Iris pigment epithelial cell (primary cell): ENCODE data around the gene PKP4.

Experiments
- DNase-seq: peaks from one replicate; pipeline ENCODE4 v3.0.0-alpha.2; 2011; ENCODE audit warnings: low read depth

Gene PKP4

GRCh38 chr2:158539176-158540005, 82.6 kb downstream of the PKP4 start:
- peak; percentile 88 for DNase-seq

- DNase-seq: no peak
Measured at GRCh38 chr2:158542577-158542976, 85.8 kb downstream of the PKP4 start.

- no peak for DNase-seq
Measured at GRCh38 chr2:158543957-158544356, 87.2 kb downstream of the PKP4 start.

- no peak for DNase-seq
Measured at GRCh38 chr2:158544998-158545397, 88.2 kb downstream of the PKP4 start.

- DNase-seq: no peak
Measured at GRCh38 chr2:158546412-158547144, 89.8 kb downstream of the PKP4 start.

DNA sequence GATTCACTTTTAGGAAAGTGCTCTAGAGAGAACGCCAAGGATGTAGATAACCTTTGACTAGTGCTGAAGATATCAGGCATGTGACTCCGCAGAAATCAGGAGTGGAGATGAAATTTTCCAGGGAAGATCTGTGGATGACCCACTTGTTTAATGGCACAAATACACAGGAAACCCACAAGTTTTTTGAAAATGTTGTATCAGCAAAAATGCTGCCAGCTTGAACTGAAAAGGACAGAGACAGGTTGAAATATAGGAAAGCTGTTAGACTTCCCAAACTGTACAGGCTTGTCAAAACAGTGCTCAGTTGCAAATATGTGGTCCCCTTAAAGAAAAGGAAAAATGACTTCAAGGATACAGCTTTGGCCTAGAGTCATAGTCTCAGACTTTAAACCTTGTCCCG, 96.5 kb downstream of the PKP4 start:
- no peak for DNase-seq

- DNase-seq: no peak
Measured at GRCh38 chr2:158554996-158555395, 98.2 kb downstream of the PKP4 start.

DNA sequence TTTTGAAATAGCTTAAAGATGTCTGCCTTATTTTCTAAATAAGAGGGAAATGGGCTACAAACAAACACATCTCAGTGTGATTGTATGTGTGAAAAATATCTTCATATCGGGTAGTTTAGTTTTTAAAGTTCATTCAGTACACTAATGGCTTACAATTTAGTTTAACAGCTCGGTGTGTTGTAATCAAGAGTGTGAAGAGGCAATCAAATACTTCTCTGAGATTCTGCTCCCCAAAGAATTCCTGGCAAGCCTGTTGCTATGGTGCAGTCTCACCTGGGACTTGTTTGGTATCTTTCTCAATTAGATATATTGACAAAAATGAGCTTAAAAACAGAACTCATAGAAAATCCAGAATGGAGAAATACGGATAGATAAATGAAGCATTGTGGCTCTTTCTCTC, 99.4 kb downstream of the PKP4 start:
- no peak for DNase-seq

GRCh38 chr2:158557752-158558151, 101.0 kb downstream of the PKP4 start:
- no peak for DNase-seq

DNA sequence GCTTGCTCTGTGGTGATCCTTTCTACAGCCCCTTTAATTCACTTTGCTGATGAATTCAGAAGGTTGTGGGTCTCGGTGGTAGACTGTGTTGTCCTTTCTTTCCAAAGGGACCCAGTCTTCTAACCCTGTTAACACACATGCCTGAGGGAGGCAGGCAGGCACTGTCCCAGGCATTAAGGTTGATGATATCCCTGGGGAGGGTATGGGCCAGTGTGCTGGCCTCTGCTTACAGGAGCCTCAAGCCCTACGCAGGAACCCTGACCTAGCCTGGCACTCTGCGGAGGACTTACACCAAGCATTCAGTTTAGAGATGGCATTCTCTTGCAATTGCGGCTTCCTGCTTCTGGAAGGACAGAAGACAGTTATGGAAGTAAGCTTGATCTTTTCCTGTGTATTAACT, 102.5 kb downstream of the PKP4 start:
- no peak for DNase-seq

GRCh38 chr2:158560259-158560658, 103.5 kb downstream of the PKP4 start:
- DNase-seq: no peak

DNA sequence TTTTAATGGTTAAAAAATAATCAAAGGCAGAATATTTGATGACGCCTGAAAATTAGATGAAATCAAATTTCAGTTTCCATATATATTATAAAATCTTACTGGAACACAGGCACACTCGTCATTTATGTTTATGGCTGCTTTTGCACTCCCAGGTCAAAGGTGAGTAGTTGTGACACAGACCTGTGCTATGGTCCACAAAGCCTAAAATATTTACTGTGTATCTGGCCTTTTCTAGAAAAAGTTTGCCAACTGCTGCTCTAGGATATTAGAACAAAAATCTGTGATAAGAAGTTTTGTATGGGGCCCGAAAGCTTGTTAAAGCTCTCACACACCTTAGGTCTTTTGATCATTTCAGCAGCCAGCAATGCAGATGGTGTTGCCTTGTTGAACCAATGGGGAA, 104.3 kb downstream of the PKP4 start:
- DNase-seq: no peak

GRCh38 chr2:158567208-158567607, 110.5 kb downstream of the PKP4 start:
- DNase-seq: no peak

GRCh38 chr2:158569284-158569683, 112.5 kb downstream of the PKP4 start:
- DNase-seq: no peak

DNA sequence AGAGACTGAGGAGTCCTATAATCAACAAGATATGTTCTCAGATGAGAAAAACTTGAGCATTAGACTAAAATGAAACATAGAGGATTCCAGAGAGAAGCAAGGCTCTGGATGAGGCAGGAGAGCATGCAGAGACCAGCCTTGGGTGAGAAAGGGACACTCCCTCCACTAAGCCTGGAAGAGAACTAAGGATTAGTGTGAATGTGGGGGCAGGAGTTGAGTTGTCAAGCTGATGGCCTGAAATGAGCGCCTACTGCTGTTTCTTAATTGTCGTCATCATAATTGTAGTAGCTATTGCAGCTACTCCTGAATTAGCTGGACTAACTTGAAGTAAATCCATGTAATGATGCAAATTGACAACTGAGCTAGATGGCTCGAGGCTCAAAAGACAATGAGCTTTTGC, 114.1 kb downstream of the PKP4 start:
- no peak for DNase-seq

- DNase-seq: no peak
Measured at GRCh38 chr2:158573739-158574138, 117.0 kb downstream of the PKP4 start.

DNA sequence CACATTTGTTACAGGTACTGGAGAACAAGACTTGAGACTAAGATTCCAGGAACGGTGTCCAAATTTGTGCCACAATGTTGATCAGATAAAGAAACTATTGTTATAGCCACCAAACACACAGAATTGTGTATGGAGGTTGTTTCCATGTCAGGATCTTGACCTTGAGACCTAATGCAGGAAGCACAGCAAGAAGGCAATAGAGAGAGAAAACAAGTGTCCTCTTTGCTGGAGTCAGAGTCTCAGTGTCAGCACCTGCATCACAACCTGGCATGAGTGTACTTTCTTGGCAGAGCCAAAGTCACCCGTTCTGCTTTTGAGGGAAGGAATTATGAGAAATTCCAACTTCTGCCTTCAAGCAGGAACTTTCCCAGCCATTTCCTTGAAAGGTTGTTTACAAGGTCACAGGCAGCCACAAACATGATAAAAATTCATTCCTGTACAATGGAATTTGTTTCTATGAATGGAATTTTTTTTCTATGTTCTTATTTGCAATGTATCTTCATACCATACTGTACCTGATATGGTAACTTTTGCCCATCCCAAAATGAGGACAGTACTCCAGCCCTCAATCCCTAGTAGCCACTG, 118.4 kb downstream of the PKP4 start:
- peak; percentile 15 for DNase-seq

- no peak for DNase-seq
Measured at GRCh38 chr2:158577141-158577540, 120.4 kb downstream of the PKP4 start.

GRCh38 chr2:158578703-158579330, 122.1 kb downstream of the PKP4 start:
- no peak for DNase-seq

DNA sequence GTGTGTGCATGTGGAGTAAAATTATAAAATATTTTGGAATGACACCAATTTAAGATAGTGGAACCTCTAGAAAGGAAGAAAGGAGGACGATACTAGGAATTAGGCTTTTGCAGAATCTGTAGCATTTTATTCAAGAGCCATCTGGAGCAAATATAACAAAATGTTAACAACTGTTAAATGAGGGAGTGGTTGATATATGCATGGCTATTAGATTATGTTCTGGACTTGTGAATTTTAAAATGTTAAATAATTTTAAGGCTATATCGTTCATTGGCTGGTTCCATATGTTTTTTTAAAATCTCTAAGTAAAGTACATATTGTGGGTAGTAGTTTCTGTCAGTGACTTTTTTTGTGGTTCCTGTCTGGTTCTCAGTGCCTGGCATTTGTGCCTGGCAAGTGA, 123.2 kb downstream of the PKP4 start:
- DNase-seq: no peak

GRCh38 chr2:158580760-158581159, 124.0 kb downstream of the PKP4 start:
- no peak for DNase-seq

DNA sequence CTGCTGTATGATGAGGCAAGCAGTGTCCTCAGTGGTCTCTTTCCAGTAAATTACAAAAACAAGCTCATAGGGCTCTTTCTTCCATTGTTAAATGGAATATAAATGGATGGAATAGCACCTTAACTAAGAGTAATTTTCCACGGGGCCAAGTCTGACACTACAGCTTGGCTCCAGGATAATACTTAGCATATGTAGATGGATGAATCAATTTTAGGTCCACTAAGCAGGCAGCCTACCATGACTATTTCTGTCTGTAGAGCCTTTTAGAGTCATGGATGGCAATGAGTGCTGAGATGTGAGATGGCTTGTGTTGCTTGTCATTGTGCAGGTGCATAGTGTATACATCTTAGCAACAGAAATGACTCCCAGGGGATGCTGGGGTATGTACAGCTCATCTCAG, 125.9 kb downstream of the PKP4 start:
- DNase-seq: no peak

DNA sequence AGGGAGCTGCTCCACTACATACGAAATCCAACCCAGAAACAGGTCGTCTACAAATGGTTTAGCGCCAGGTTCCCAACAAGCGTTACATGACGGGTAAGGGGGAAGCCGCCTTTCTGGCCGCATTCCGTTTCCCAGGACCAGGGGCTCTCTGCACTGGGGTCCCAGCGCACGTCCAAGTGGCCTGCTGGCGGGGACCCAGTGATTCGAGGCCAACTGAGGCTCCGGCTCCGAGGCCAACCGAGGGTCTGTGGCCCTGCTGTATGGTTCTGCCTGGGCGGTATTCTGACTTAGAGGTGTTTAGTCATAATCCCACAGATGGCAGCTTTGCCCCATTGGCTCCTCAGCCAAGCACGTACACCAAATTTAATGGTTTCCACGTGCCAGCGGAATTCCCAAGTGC, 127.2 kb downstream of the PKP4 start:
- DNase-seq: no peak
